Measurements from ENCODE around the gene MYO1C.

GRCh38 chr17:1438593-1439083 lies 53.8 kb downstream of the MYO1C start:
- TF ChIP-seq MCM5 (IDR thresholded peaks at IDR 0.05; ENCODE audit: low read depth), result no peak
- TF ChIP-seq ZBTB7A (IDR thresholded peaks at IDR 0.05; ENCODE audit: borderline replicate concordance, control insufficient read depth, low read depth, low read length), result no peak
- no peak for TF ChIP-seq MLX (CRISPR knock-in tag; conservative IDR thresholded peaks at IDR 0.05)
- TF ChIP-seq CTCF (IDR thresholded peaks at IDR 0.05 in 2 of 3, conservative IDR thresholded peaks at IDR 0.05 in 1 of 3; ENCODE audit: insufficient read depth in 2 of 3, low read depth in 1 of 3, low read length in 3 of 3), result no peak
- TF ChIP-seq EP300 (IDR thresholded peaks at IDR 0.05; ENCODE audit: low read length), result no peak
- TF ChIP-seq EZH2 (IDR thresholded peaks at IDR 0.05; ENCODE audit: borderline replicate concordance, low read depth, low read length), result no peak
- no peak for TF ChIP-seq HMG20B (CRISPR knock-in tag; IDR thresholded peaks at IDR 0.05)
- no peak for TF ChIP-seq TARDBP (IDR thresholded peaks at IDR 0.05)
- no peak for TF ChIP-seq SP1 (CRISPR knock-in tag; IDR thresholded peaks at IDR 0.05)
- TF ChIP-seq SREBF1 (IDR thresholded peaks at IDR 0.05; ENCODE audit: borderline replicate concordance, low read depth, low read length), result no peak
- no peak for TF ChIP-seq EHMT2 (IDR thresholded peaks at IDR 0.05)
- TF ChIP-seq POLR3A (IDR thresholded peaks at IDR 0.05; ENCODE audit: borderline replicate concordance, extremely low read depth, insufficient read depth, insufficient read length), result no peak
- no peak for TF ChIP-seq REST (IDR thresholded peaks at IDR 0.05; ENCODE audit: borderline replicate concordance)
- TF ChIP-seq REST (CRISPR knock-in tag; IDR thresholded peaks at IDR 0.05; ENCODE audit: low read depth), result no peak
- no peak for TF ChIP-seq ATF2 (CRISPR knock-in tag; IDR thresholded peaks at IDR 0.05)
